Left lung (tissue), 14 donors: ENCODE results near the gene CCDC6. TPM values are rescaled to one million over a fixed set of nuclear protein-coding genes. Genes with fewer than 3 reads are reported as not detected.
"Not testable (repeated sequence)": the region's sequence is repeated elsewhere in the genome, so short reads cannot be mapped to it uniquely, and the experiment has no call there.

Source experiments
- ATAC-seq: fragments of 200-7000 bp; cut with Tn5 transposase; one replicate; pipeline ENCODE4 v1.9.1; 2020; ENCODE audit warnings: moderate library complexity
- DNase-seq, 4 donors: peaks; one replicate each; pipeline ENCODE4 v3.0.0-alpha.2; 2013 to 2020
- H3K27ac ChIP-seq, 2 donors: fragments of 200-600 bp; sonication (generic) in 1 of 2; one replicate each; pipeline versions ENCODE4 v1.5.0 to v1.8.0; 2020 to 2021
- H3K27me3 ChIP-seq, 2 donors: fragments of 200-600 bp; sonication (generic) in 1 of 2; one replicate each; pipeline versions ENCODE4 v1.5.0 to v1.8.0; 2020 to 2021
- H3K36me3 ChIP-seq, 2 donors: fragments of 200-600 bp; sonication (generic) in 1 of 2; one replicate each; pipeline versions ENCODE4 v1.5.0 to v1.8.0; 2020 to 2021
- H3K4me1 ChIP-seq, 2 donors: fragments of 200-600 bp; one replicate each; pipeline ENCODE4 v1.8.0; 2021
- H3K4me3 ChIP-seq, 2 donors: fragments of 200-600 bp; sonication (generic) in 1 of 2; one replicate each; pipeline versions ENCODE4 v1.5.0 to v1.8.0; 2020 to 2021; ENCODE audit warnings: mild to moderate bottlenecking in 1 of 2
- H3K9me3 ChIP-seq, 2 donors: fragments of 200-600 bp; sonication (generic) in 1 of 2; one replicate each; pipeline versions ENCODE4 v1.5.0 to v1.8.0; 2020 to 2021
- CTCF ChIP-seq, 2 donors: fragments of 200-600 bp; sonication (generic) in 1 of 2; IDR thresholded peaks; one replicate each; pipeline versions ENCODE4 v1.5.0 to v1.8.0; 2021; ENCODE audit warnings: antibody characterized with exemption in 2 of 2
- intact Hi-C, 2 donors: fragments of 100-400 bp; cut with DNase I; formaldehyde crosslinking; loops; one replicate each; pipeline versions ENCODE4 v1.11.2 to v1.14.2; 2022
- long read RNA-seq, 12 donors: library from polyadenylated mRNA in 2 of 12; unstranded in 2 of 12; transcript quantifications; one replicate each; pipeline ENCODE4 v2.0.0 and lab custom pipeline, GENCODE V29; 2019 to 2026
- polyA plus RNA-seq, 6 donors: library from polyadenylated mRNA; unstranded; fragments of 120-200 nt; gene quantifications; one replicate each; pipeline ENCODE4 v1.2.1, GENCODE V29; 2013; ENCODE audit not compliant: insufficient read length in 6 of 6
- total RNA-seq, 2 donors: library from RNA; stranded (reverse); fragmentation: NEBNext Ultra II Directional; extraction: Animal tissue kit (Norgen Biotek cat#: 25700); gene quantifications; one replicate each; pipeline ENCODE4 v1.2.1, GENCODE V29; 2021
- donor health status: DM: no; HTN: yes; CAD: no.
- donor health status: DM: no; HTN: no; CAD: no.

CCDC6 gene
- total RNA-seq, result 10 to 100 TPM; 55.9 to 76.6 TPM
- polyA plus RNA-seq, result 10 to 100 TPM; 32.1 to 45.8 (median 42.9) TPM
- long read RNA-seq, donor 1, full-length matches to known transcripts, result 29 of 71 reads
- long read RNA-seq, donor 1, partial matches to known transcripts, result 42 of 71 reads
- long read RNA-seq, donor 1, other reads (novel, unspliced or antisense), result 0 of 71 reads
- long read RNA-seq, donor 2, full-length matches to known transcripts, result 15 of 15 reads
- long read RNA-seq, donor 2, partial matches to known transcripts, result 0 of 15 reads
- long read RNA-seq, donor 2, other reads (novel, unspliced or antisense), result 0 of 15 reads
- long read RNA-seq, donor 3, full-length matches to known transcripts, result 3 of 3 reads
- long read RNA-seq, donor 3, partial matches to known transcripts, result 0 of 3 reads
- long read RNA-seq, donor 3, other reads (novel, unspliced or antisense), result 0 of 3 reads
- long read RNA-seq, donor 4, partial matches to known transcripts, result 4 of 5 reads
- long read RNA-seq, donor 4, other reads (novel, unspliced or antisense), result 1 of 5 reads
- long read RNA-seq, donor 5, full-length matches to known transcripts, result 15 of 15 reads
- long read RNA-seq, donor 5, partial matches to known transcripts, result 0 of 15 reads
- long read RNA-seq, donor 5, other reads (novel, unspliced or antisense), result 0 of 15 reads
- long read RNA-seq, donor 6, full-length matches to known transcripts, result 7 of 7 reads
- long read RNA-seq, donor 6, partial matches to known transcripts, result 0 of 7 reads
- long read RNA-seq, donor 6, other reads (novel, unspliced or antisense), result 0 of 7 reads
- long read RNA-seq, donor 7, full-length matches to known transcripts, result 5 of 5 reads
- long read RNA-seq, donor 7, partial matches to known transcripts, result 0 of 5 reads
- long read RNA-seq, donor 7, other reads (novel, unspliced or antisense), result 0 of 5 reads
- long read RNA-seq, donor 8, full-length matches to known transcripts, result 23 of 23 reads
- long read RNA-seq, donor 8, partial matches to known transcripts, result 0 of 23 reads
- long read RNA-seq, donor 8, other reads (novel, unspliced or antisense), result 0 of 23 reads
- long read RNA-seq, donor 9, result 0 reads
- long read RNA-seq, donor 10, result 0 reads
- long read RNA-seq, donor 11, full-length matches to known transcripts, result 14 of 14 reads
- long read RNA-seq, donor 11, partial matches to known transcripts, result 0 of 14 reads
- long read RNA-seq, donor 11, other reads (novel, unspliced or antisense), result 0 of 14 reads
- long read RNA-seq, donor 12, full-length matches to known transcripts, result 17 of 17 reads
- long read RNA-seq, donor 12, partial matches to known transcripts, result 0 of 17 reads
- long read RNA-seq, donor 12, other reads (novel, unspliced or antisense), result 0 of 17 reads

DNA sequence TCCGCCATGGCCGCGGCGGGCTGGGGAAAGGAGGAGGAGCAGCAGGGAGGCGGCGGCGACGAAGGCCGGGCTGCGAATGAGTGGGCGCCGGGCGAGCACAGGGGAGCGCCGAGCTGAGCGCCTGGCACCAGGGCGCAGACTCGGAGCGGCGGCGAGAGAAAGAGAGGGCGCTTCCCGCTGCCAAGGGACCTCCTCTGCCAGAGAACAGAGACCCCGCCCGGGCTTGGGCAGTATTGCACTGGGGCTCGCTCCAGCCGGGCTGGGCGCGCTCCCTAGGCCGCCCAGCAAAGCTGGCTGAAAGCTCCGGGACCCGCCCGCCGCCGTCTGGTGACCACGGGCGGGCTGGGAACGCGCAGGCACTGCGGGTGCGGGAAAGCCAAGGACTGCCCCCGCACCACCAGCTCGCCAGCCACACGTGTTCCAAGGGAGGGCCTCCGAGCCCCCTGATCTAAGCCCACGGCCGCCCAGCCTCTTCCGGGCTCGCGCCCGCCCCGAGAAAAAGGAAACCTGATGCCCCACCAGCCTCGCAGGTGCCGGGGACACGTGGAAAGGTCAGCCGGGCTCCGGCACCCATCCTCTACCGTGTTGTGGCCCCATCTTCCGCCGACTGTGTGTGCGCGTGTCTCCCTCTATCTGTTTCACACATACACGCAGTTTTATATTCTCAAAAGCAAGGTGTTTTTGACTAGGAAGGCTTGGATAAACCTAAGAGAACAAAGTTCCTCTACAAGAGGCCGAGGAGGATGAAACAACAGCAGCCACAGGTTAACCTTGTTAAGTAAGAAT is at the start of gene CCDC6:
Gene CCDC6, minus strand, starts transcription at position 140 of the 786 bp plus-strand sequence. Its CDS starts 132 bp downstream, at position 8.
- TF ChIP-seq CTCF (IDR thresholded peaks at IDR 0.05), result peak; percentile 76 to 90
- Histone ChIP-seq H3K9me3 (no peaks in the 10 kb centered on the region), H3K27me3 (no peaks in the 10 kb centered on the region), H3K27ac (peak within 1 kb of the TSS; percentile 93 to 94), H3K4me3 (peak within 1 kb of the TSS; percentile 79 to 90), H3K36me3 (peaks cover 0 to 5% of the 10 kb centered on the region in 2 donors), H3K4me1 (peaks cover 13 to 48% of the 10 kb centered on the region in 2 donors)
- ATAC-seq (peak; percentile 92), DNase-seq (peak; percentile 90 to 96 (median 94))
- intact Hi-C loops, result no loop called here

GRCh38 chr10:59954296-59954695 is 47.9 kb upstream of the CCDC6 start:
- H3K27ac ChIP-seq, result no peak overlapping the region
- no peaks in the 10 kb centered on the region for H3K27me3 ChIP-seq
- no peaks in the 10 kb centered on the region for H3K36me3 ChIP-seq
- intact Hi-C loops, result no loop called here
- DNase-seq (no peak), ATAC-seq (no peak)
- no peaks in the 10 kb centered on the region for H3K9me3 ChIP-seq
- no peaks in the 10 kb centered on the region for H3K4me1 ChIP-seq
- no peak overlapping the region for H3K4me3 ChIP-seq
- TF ChIP-seq CTCF (IDR thresholded peaks at IDR 0.05), result no peak

DNA sequence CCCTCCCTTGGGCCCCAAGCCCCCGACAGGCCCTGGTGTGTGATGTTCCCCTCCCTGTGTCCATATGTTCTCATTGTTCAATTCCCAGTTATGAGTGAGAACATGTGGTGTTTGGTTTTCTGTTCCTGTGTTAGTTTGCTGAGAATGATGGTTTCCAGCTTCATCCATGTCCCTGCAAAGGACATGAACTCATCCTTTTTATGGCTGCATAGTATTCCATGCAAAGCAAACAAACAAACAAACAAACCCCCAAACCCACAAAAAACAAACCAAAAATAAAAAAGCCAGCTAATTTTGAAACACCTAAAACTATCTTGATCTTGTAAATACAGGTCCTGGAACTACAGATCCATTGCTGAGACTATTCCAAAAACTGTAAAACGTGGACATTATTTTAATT is 47.4 kb upstream of the CCDC6 start:
- H3K27me3 ChIP-seq, DNase-seq, intact Hi-C loops, H3K36me3 ChIP-seq, H3K4me1 ChIP-seq, ATAC-seq, H3K4me3 ChIP-seq, H3K9me3 ChIP-seq, H3K27ac ChIP-seq: not testable (repeated sequence)

GRCh38 chr10:59950105-59950504 is 43.7 kb upstream of the CCDC6 start:
- Histone ChIP-seq H3K27me3 (no peaks in the 10 kb centered on the region), H3K27ac (no peak overlapping the region), H3K4me3 (no peak overlapping the region), H3K4me1 (no peaks in the 10 kb centered on the region), H3K36me3 (no peaks in the 10 kb centered on the region), H3K9me3 (no peaks in the 10 kb centered on the region)
- ATAC-seq (no peak), DNase-seq (no peak)
- intact Hi-C loops, result no loop called here
- no peak for TF ChIP-seq CTCF (IDR thresholded peaks at IDR 0.05)

- Histone ChIP-seq H3K4me3 (no peak overlapping the region), H3K27me3 (peaks cover 0 to 1% of the 10 kb centered on the region in 2 donors), H3K9me3 (no peaks in the 10 kb centered on the region), H3K36me3 (no peaks in the 10 kb centered on the region), H3K4me1 (no peaks in the 10 kb centered on the region), H3K27ac (no peak overlapping the region)
- TF ChIP-seq CTCF (IDR thresholded peaks at IDR 0.05), result no peak
- intact Hi-C loops, result no loop called here
- DNase-seq, result no peak
- no peak for ATAC-seq
These were observed 43.3 kb upstream of the CCDC6 start for GRCh38 chr10:59949608-59950007.
